EH (cell line): ENCODE measurements around the gene SPATA17.

Source experiments
- DNase-seq: peaks from one replicate; pipeline ENCODE4 v3.0.0-alpha.2; 2015; ENCODE audit warnings: low read depth

SPATA17 gene

DNA sequence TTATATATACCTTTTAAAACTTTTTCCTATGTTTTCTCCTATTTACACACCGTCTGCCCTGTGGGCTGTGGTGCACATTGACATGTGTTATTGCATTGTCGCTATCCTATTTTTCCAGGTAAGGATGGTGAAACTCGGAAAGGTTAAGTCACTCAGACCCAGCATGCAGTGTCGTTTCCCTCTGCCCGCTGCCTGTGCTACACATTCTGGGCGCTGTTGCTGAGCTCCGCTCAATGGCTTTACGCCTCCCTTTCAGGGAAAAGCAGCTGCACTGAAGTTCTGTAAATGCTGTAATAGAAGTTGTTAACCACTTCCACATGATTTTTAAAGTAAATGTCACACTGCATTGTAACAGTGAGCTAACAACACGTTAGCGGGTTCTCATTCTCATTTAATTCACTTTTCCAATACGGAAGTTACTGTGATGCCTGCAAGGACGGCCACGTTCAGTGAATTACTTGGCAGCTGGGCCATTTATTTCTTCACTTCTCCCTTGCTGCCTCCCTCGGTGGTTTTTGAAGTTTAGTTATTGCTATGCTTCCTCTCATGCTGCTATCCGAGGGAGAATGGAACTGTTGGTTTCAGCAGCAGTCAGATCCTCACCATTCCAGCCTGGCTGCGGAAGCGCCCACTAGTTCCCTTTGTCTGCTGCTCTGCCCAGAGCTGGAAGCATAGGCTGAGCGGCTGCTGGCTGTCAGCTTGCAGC is 288.7 kb downstream of the SPATA17 start:
- DNase-seq, result peak; percentile 7
